ENCODE data around the gene IL3RA. TPM values are rescaled to one million over a fixed set of nuclear protein-coding genes. Genes with fewer than 3 reads are reported as not detected.
"Not testable (repeated sequence)": the region's sequence is repeated elsewhere in the genome, so short reads cannot be mapped to it uniquely, and the experiment has no call there.

Gene IL3RA
- total RNA-seq, 2 donors from 2014 or later, result 0.52 to 1.2 TPM

DNA sequence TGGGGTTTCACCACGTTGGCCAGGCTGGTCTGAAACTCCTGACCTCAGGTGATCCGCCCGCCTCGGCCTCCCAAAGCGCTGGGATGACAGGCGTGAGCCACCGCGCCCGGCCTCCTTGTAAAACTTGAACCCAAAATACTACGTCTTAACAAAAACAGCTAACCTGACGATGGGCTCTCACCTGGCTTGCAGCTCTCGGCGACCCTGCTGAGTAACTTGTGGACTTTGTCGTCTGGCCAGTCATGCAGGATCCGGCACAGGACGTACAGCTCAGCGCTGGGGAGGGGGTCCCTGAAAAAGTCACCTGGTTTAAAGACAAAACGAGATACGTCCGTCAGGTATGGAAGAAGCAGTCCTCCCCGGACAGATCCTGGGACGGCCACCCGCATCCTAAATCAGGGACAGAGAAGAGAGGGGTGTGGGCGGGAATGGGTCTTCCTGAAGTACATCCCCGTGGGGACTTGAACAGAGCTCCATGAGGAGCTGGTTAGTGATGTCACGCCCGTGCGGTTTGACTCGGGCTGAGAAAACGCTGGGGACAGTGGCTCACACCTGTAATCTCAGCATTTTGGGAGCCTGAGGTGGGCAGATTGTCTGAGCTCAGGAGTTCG lies 76.1 kb downstream of the IL3RA start:
- Mint-ChIP-seq H3K4me3 (no peak overlapping the region), H3K27me3 (no peaks in the 10 kb centered on the region), H3K9me3 (no peaks in the 10 kb centered on the region), H3K36me3 (ENCODE audit: low read depth) (peaks cover 39% of the 10 kb centered on the region), H3K4me1 (no peaks in the 10 kb centered on the region), H3K27ac (no peak overlapping the region)
- no peak for ATAC-seq (replicated peaks)

DNA sequence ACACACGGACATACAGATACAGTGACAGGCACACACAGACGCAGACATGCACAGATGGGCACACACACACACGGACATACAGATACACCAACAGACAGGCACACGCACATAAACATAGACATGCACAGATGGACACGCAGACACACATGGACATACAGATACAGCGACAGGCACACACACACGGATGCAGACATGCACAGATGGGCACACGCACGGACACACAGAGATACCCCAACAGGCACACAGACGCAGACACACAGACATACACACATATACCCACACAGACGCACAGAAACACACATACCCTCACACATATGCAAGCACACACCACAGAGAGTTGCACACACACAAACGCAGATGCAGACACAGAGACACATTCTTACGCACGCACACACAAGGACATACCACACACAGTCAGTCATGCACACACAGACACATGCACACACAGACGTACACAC lies 79.8 kb downstream of the IL3RA start:
- Mint-ChIP-seq H3K4me1 (peaks cover 6% of the 10 kb centered on the region), H3K27ac (no peak overlapping the region), H3K4me3 (no peak overlapping the region), H3K9me3 (no peaks in the 10 kb centered on the region), H3K36me3 (ENCODE audit: low read depth) (peaks cover 52% of the 10 kb centered on the region), H3K27me3 (no peaks in the 10 kb centered on the region)
- no peak for ATAC-seq (replicated peaks)

DNA sequence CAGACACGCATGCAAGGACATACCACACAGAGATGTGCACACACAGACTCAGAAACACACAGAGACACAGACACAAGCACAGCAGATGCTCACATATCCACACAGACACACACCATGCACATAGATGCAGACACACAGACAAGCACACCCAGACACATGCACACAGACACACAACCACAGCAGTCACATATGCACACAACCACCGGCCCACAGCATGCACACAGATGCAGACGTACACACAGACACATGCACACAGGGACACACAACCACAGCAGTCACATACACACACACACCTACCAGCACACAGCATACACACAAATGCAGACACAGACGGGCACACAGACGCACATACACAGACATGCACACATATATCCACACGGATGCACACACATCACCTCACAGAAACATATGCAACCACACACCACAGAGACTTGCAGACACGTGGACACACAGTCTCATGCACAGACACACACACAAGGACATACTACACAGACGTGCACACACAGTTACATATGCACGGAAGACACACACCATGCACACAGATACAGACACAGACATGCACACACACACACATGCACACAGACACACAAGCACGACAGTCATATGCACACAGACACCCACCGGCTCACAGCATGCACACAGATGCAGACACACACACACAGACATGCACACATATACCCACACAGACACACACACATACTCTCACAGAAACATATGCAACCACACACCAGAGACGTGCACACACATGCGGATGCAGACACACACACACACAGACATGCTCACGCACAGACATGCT lies 80.6 kb downstream of the IL3RA start:
- H3K4me1 Mint-ChIP-seq, result peaks cover 6% of the 10 kb centered on the region
- H3K36me3 Mint-ChIP-seq (ENCODE audit: low read depth), result peaks cover 52% of the 10 kb centered on the region
- ATAC-seq (replicated peaks), result no peak
- no peaks in the 10 kb centered on the region for H3K27me3 Mint-ChIP-seq
- H3K27ac Mint-ChIP-seq, result no peak overlapping the region
- H3K4me3 Mint-ChIP-seq, result no peak overlapping the region
- H3K9me3 Mint-ChIP-seq, result no peaks in the 10 kb centered on the region

DNA sequence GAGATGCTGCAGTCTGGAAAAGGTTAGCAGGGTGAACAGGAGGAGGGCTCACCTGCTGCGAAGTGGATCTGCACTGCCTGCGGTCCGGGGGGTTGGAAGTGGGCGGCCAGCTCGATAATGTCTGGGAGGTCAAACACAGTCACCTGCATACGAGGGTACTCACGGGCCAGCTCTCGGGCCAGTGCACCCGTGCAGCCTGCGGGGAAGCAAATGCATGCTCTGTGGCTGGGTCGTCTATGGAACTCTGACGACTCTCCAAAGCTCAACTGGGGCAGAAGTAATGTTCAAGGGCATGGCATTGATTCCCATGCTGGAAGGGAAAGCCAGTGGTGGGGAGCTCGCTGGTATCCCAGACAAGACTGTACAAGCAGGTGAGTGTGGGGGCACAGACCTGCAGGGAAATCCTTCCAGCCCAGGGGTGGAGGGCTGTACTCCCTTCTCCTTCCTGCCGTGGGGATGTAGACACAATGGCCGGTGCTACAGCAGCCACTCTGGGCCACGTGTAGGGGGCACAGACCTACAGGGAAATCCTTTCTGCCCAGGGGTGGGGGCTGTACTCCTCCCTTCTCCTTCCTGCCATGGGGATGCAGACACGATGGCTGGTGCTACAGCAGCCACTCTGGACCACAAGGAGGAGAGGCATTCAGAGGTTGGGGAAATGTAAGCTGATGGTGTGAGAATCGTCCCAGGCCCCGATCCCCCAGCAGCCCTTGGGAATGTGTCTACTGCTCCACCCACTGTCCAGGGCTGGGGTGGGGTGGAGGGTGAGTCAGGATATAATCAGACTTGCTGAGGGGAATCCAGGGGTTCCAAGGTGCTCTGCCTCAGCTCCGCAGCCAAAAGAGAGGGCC lies 81.6 kb downstream of the IL3RA start:
- Mint-ChIP-seq H3K4me3 (no peak overlapping the region), H3K36me3 (ENCODE audit: low read depth) (peaks cover 52% of the 10 kb centered on the region), H3K27me3 (no peaks in the 10 kb centered on the region), H3K9me3 (no peaks in the 10 kb centered on the region), H3K4me1 (peaks cover 6% of the 10 kb centered on the region), H3K27ac (no peak overlapping the region)
- ATAC-seq (replicated peaks), result no peak

DNA sequence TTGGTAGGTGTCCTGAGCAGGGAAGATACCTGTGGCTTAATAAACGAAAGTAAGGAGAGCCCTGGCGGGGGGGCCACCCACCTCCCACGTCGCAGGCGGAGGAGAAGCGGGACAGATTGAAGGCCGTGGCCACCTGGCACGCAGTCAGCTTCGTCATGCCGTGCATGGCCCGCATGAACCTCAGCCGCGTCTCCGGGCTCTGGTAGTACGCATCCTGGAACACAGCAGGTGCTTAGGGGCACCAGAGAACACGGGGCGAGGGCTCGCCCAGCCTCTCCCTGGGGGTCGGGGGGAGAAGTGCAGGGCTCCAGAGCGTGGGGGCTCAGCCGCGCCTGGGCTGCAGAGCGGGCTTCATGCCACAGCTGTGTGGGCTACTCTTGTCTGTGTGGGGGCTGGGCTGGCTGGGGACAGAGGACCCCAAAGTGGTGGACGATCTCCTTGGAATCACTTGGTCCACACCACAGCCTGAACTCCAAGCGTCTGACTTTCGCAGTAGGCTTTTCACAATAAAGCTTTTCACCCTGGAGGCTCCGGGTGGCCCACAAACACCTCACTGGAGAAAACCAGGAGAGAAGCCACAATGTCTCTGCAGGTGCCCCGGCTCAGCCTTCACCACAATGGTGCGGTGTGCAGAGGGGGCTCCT lies 82.4 kb downstream of the IL3RA start:
- H3K4me1 Mint-ChIP-seq, result peaks cover 12% of the 10 kb centered on the region
- no peak for ATAC-seq (replicated peaks)
- H3K9me3 Mint-ChIP-seq, result no peaks in the 10 kb centered on the region
- H3K36me3 Mint-ChIP-seq (ENCODE audit: low read depth), result peaks cover 52% of the 10 kb centered on the region
- no peaks in the 10 kb centered on the region for H3K27me3 Mint-ChIP-seq
- no peak overlapping the region for H3K27ac Mint-ChIP-seq
- H3K4me3 Mint-ChIP-seq, result no peak overlapping the region

DNA sequence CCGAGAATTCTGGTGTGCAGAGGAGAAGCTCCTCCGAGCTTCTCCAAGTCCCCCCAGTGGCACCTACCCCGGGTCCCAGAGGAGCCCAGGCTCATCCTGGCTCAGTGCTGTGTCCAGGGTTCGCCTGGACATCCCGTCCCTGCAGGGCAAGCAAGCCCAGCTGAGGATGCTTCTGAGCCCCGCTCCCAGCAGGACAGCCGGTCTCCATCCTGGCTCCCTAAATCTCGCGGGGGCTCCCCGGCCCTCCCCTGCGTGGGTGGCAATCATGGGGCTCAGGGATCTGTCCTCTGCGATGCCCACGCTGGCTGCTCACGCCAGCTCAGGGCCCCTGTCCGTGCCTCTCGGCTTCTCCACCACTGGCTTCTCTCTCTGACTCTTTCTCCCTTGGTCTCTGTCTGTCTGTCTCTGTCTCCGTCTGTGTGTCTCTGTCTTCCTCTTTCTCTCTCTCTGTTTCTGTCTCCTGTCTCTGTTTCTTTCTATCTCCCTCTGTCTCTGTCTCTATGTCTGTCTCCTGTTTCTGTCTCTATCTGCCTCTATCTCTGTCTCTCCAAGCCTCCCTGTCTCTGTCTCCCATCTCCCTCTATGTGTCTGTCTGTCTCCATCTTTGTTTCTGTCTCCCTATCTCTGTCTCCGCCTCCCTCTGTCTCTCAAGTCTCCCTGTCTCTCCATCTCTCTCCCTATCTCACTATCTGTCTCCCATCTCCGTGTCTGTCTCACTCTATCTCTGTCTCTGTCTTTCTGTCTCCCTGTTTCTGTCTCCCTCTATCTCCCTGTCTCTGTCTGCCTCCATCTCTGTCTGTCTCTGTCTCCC lies 83.2 kb downstream of the IL3RA start:
- no peak for ATAC-seq (replicated peaks)
- Mint-ChIP-seq H3K27ac (peak overlapping the region; percentile 15), H3K9me3 (peaks cover under 1% of the 10 kb centered on the region), H3K4me3 (no peak overlapping the region), H3K36me3 (ENCODE audit: low read depth) (peaks cover 54% of the 10 kb centered on the region), H3K27me3 (no peaks in the 10 kb centered on the region), H3K4me1 (peaks cover 13% of the 10 kb centered on the region)

DNA sequence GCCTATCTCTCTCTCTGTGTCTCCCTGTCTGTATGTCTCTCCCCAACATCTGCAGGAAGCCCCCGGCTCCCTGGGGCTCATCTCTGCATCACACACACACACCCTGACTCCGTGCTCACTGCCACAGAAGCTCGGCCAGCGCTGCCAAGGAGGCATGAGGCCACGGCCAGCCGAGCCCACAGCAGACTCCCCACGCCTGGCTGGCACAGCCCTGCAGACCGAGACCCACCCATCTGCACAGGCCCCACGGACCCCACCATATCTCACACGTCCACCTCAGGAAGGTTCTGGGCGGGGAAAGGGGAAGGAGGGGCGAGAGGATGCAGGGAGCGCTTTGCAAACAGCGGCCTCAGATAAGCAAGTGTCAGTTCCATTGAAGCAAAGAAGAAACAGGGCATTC lies 83.8 kb downstream of the IL3RA start:
- H3K27ac Mint-ChIP-seq, result peak overlapping the region; percentile 15
- H3K27me3 Mint-ChIP-seq, result no peaks in the 10 kb centered on the region

DNA sequence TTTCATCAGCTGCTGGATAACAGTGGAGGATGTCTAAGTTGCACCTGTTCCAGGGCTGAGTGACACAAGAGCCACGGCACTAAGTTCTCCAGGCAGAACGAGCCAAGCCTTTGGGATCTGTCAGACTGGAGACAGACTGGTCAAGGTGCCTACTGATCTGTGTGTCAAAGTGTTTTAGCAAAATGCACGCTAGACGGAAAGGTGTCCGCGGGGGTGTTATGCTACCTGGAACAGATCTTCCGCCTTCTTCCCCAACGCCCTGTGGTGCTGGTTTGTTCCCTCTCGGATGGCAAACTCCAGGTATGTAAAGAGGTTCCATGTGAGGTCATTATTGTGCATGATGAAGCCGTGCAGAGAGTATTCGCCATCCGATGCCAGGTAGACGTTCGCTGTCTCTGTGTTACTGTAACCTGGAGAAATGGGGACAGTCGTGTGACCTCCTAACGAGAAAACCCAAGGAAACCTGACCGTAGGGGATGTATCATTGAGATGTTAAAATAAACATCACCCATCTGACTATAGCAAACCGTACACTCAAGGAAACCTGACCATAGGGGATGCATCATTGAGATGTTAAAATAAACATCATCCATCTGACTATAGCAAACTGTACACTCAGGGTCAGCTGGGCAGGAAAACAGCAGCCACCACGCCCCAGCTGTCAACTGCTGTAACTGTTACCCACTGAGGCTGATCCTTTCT lies 85.0 kb downstream of the IL3RA start:
- Mint-ChIP-seq H3K9me3 (peaks cover 5% of the 10 kb centered on the region), H3K36me3 (ENCODE audit: low read depth) (peaks cover 71% of the 10 kb centered on the region), H3K27ac (no peak overlapping the region)

More for the DNA sequence above, 83.8 kb downstream of the IL3RA start:
- Mint-ChIP-seq H3K9me3 (peaks cover 5% of the 10 kb centered on the region), H3K4me3 (no peak overlapping the region), H3K4me1 (peaks cover 18% of the 10 kb centered on the region), H3K36me3 (ENCODE audit: low read depth) (peaks cover 60% of the 10 kb centered on the region)
- ATAC-seq (replicated peaks), result no peak

DNA sequence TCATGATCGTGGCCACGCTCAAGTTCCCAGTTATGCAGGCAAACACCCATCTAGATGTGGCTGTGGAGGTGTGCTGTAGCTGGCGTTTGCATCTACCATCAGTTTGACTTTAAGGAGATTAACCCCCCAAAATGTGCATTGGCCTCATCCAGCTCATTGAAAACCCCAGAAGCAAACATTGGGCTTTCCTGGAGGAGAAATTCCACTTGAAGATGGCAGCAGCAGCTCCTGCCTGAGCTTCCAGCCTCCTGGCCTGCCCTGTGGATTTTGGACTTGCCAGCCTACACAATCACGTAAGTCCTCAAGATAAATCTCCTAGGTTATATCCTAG lies 85.5 kb downstream of the IL3RA start:
- Mint-ChIP-seq H3K4me3 (no peak overlapping the region), H3K4me1 (peaks cover 18% of the 10 kb centered on the region), H3K27me3 (no peaks in the 10 kb centered on the region), H3K36me3 (ENCODE audit: low read depth) (peaks cover 76% of the 10 kb centered on the region), H3K27ac (no peak overlapping the region), H3K9me3 (peaks cover 5% of the 10 kb centered on the region)
- no peak for ATAC-seq (replicated peaks)

More for the DNA sequence above, 85.0 kb downstream of the IL3RA start:
- ATAC-seq (replicated peaks), result no peak
- Mint-ChIP-seq H3K4me3 (no peak overlapping the region), H3K4me1 (peaks cover 18% of the 10 kb centered on the region), H3K27me3 (no peaks in the 10 kb centered on the region)

DNA sequence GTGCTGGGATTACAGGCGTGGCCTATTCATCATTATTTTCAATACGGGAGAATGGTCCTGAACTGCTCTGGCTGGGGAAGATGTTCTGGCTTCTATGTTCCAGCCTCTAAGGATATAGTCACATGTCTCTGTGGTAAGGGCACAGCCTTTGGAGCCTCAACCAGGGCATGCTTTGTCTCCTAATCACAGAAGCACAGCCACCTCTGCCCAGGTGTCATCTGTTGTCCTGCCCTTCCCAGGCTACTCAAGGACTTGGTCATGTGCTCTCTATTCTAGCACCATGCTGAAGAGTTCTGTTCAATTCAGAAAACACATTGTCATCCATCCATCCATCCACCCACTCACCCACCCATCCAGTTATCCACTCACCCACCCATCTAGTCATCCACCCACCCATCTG lies 86.6 kb downstream of the IL3RA start:
- Mint-ChIP-seq H3K27me3 (no peaks in the 10 kb centered on the region), H3K9me3 (peaks cover 5% of the 10 kb centered on the region), H3K36me3 (ENCODE audit: low read depth) (peaks cover 80% of the 10 kb centered on the region), H3K4me3 (no peak overlapping the region), H3K27ac (no peak overlapping the region), H3K4me1 (peaks cover 18% of the 10 kb centered on the region)
- no peak for ATAC-seq (replicated peaks)

DNA sequence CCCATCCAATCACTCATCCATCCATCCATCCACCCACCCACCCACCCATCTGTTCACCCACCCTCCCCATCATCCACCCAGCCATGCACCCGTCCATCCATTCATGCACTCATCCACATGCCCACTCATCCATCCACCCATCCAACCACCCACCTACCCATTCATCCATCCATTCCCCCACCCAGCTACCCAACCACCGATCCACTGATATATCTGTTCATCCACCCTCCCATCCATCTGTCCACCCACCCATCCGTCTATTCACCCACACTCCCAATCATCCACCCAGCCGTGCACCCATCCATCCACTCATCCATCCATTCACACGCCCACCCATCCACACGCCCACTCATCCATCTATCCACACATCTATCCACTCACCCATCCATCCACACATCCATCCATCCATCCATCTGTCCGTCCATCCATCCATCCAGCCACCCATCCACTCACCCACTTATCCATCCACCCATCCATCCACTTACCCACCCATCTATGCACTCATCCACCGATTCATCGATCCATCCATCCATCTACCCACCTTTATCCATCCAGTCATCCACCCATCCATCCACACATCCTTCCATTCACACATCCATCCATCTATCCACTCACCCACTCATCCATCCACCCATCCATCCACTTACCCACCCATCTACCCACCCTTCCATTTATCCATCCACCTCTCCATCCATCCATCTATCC lies 87.7 kb downstream of the IL3RA start:
- ATAC-seq (replicated peaks), result no peak
- Mint-ChIP-seq H3K27ac (no peak overlapping the region), H3K27me3 (no peaks in the 10 kb centered on the region), H3K9me3 (peaks cover 5% of the 10 kb centered on the region), H3K4me3 (no peak overlapping the region), H3K36me3 (ENCODE audit: low read depth) (peaks cover 80% of the 10 kb centered on the region), H3K4me1 (peaks cover 18% of the 10 kb centered on the region)

DNA sequence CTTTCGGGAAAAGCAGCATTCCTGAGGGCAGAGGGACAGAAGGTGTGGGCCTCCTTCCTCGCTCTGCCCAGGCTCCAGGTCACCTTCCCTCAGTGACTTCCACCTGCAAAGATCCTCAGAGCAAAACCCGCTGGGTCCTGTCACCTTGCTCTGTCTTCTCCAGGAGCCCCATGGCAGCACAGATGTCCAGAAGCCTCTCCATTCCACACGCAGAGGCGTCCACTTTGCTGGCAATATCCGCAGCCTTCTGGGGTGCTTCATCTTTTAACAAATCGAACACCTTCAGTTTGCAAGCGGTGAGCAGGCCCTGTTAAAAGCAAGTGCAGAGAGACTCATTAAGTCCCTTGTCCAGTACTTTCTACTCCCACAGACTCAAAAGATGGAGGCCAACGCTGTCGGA lies 88.8 kb downstream of the IL3RA start:
- H3K27ac Mint-ChIP-seq, result no peak overlapping the region
- no peak for ATAC-seq (replicated peaks)
- H3K4me3 Mint-ChIP-seq, result no peak overlapping the region
- H3K9me3 Mint-ChIP-seq, result peaks cover 5% of the 10 kb centered on the region
- H3K4me1 Mint-ChIP-seq, result peaks cover 12% of the 10 kb centered on the region
- H3K36me3 Mint-ChIP-seq (ENCODE audit: low read depth), result peaks cover 77% of the 10 kb centered on the region
- no peaks in the 10 kb centered on the region for H3K27me3 Mint-ChIP-seq

DNA sequence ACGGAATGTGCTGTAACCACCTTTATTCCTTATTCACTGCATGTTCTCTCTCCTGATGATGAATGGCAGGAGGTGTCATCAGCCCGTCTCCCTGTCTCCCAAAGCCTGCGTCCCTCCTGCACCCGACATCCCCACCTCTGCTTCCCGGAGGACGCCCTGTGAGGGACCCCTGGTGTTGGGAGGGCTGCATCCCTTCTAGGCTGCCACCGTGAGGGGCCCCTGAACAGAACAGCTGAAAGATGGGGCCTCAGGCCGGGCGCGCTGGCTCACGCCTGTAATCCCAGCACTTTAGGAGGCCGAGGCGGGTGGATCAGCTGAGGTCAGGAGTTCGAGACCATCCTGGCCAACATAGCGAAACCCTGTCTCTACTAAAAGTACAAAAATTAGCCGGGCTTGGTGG lies 89.7 kb downstream of the IL3RA start:
- H3K4me3 Mint-ChIP-seq; H3K9me3 Mint-ChIP-seq; H3K27ac Mint-ChIP-seq; ATAC-seq (replicated peaks); H3K27me3 Mint-ChIP-seq: not testable (repeated sequence)
- H3K4me1 Mint-ChIP-seq, result peaks cover 12% of the 10 kb centered on the region
- peaks cover 70% of the 10 kb centered on the region for H3K36me3 Mint-ChIP-seq (ENCODE audit: low read depth)

All from activated T-helper 17 cell treated with anti-CD3 and anti-CD28 coated beads, Interleukin-2, amount 50 U/mL, for 72 hours (primary cell).